Measurements from ENCODE around the gene HSD17B14. TPM values are rescaled to one million over a fixed set of nuclear protein-coding genes. Genes with fewer than 3 reads are reported as not detected.

HSD17B14 gene
- total RNA-seq, 1 experiment from 2014 or later: 27.8 TPM

- H3K4me3 ChIP-seq (ENCODE audit: low read depth, low read length): no peak overlapping the region
- DNase-seq: no peak
- H3K27me3 ChIP-seq (replicated peaks; ENCODE audit: control insufficient read depth, insufficient read depth, low read length): no peaks in the 10 kb centered on the region
- Mint-ChIP-seq H3K4me1 (ENCODE audit: low read depth, unreplicated experiment) (peaks cover 24% of the 10 kb centered on the region), H3K27me3 (ENCODE audit: insufficient read depth, unreplicated experiment) (no peaks in the 10 kb centered on the region), H3K9me3 (ENCODE audit: unreplicated experiment) (no peaks in the 10 kb centered on the region), H3K36me3 (ENCODE audit: insufficient read depth, unreplicated experiment) (peaks cover 30% of the 10 kb centered on the region), H3K27ac (ENCODE audit: unreplicated experiment) (no peak overlapping the region), H3K4me3 (ENCODE audit: unreplicated experiment) (no peak overlapping the region)
- intact Hi-C loops (cut with micrococcal nuclease; ENCODE audit: unreplicated experiment): no loop called here
- BruUV-seq (replicated peaks): no TSS peak
- H3K36me3 ChIP-seq (ENCODE audit: control insufficient read depth, insufficient read depth, low read length): peaks cover 1% of the 10 kb centered on the region
- CTCF ChIA-PET: interaction anchor here (0.7 kb wide), 1 partner anchor 173 kb away, joined by 3 read pairs; no protein-coding TSS in a partner anchor
- TF ChIP-seq CTCF (IDR thresholded peaks at IDR 0.05; ENCODE audit: insufficient read depth in 1 of 2, low read depth in 1 of 2, low read length in 1 of 2, severe bottlenecking in 1 of 2, unreplicated experiment in 1 of 2): no peak
- H3K9me3 ChIP-seq: no peaks in the 10 kb centered on the region
- POLR2A ChIA-PET: no interaction called here
- peaks cover 15% of the 10 kb centered on the region for H3K4me1 ChIP-seq
These were observed 21.4 kb downstream of the HSD17B14 start for GRCh38 chr19:48814895-48815294.

GRCh38 chr19:48813123-48813913 lies 23.0 kb downstream of the HSD17B14 start:
- H3K4me3 Mint-ChIP-seq (ENCODE audit: unreplicated experiment): no peak overlapping the region
- no peaks in the 10 kb centered on the region for H3K9me3 ChIP-seq
- no TSS peak for BruUV-seq (replicated peaks)

More at GRCh38 chr19:48813123-48813913, 23.0 kb downstream of the HSD17B14 start:
- Mint-ChIP-seq H3K27ac (ENCODE audit: unreplicated experiment) (no peak overlapping the region), H3K4me1 (ENCODE audit: low read depth, unreplicated experiment) (peaks cover 25% of the 10 kb centered on the region), H3K9me3 (ENCODE audit: unreplicated experiment) (no peaks in the 10 kb centered on the region), H3K36me3 (ENCODE audit: insufficient read depth, unreplicated experiment) (peaks cover 35% of the 10 kb centered on the region), H3K27me3 (ENCODE audit: insufficient read depth, unreplicated experiment) (no peaks in the 10 kb centered on the region)
- CTCF ChIA-PET: interaction anchor here (1.9 kb wide), 1 partner anchor 18 kb away, joined by 10 read pairs; no protein-coding TSS in a partner anchor
- H3K4me3 ChIP-seq (ENCODE audit: low read depth, low read length): no peak overlapping the region
- POLR2A ChIA-PET: interaction anchor here (0.6 kb wide), 1 partner anchor 180 kb away, joined by 5 read pairs; the partner anchor contains the start of gene RUVBL2
- TF ChIP-seq CTCF (IDR thresholded peaks at IDR 0.05; ENCODE audit: insufficient read depth in 1 of 2, low read depth in 1 of 2, low read length in 1 of 2, severe bottlenecking in 1 of 2, unreplicated experiment in 1 of 2): peak in 1 of 2 experiments; percentile 21
- DNase-seq: no peak
- H3K36me3 ChIP-seq (ENCODE audit: control insufficient read depth, insufficient read depth, low read length): peaks cover 1% of the 10 kb centered on the region
- H3K4me1 ChIP-seq: peaks cover 17% of the 10 kb centered on the region
- no peaks in the 10 kb centered on the region for H3K27me3 ChIP-seq (replicated peaks; ENCODE audit: control insufficient read depth, insufficient read depth, low read length)
- intact Hi-C loops (cut with micrococcal nuclease; ENCODE audit: unreplicated experiment): no loop called here
